ENCODE measurements around the gene KRTAP5-2.
"Not testable (repeated sequence)": the region's sequence is repeated elsewhere in the genome, so short reads cannot be mapped to it uniquely, and the experiment has no call there.

The KRTAP5-2 gene

DNA sequence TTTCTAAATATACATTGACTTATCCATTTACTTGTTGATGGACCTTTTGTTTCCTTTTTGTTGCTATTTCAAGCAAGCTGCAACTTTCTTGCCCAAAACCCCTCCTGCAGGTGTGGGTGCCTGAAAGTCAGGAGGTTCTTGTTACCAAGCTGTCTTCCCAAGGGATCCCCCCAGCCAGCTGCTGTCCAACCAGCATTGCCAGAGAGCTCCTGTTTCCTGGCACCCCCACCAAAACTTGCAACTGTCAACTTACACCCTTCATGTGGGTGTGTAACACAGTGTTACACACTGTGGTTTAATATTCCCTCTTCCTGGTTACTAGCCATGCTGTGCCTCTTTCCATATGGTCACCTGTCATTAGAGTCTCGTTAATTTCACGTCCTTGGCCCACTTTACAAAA is 11.4 kb downstream of the KRTAP5-2 start:
- DNase-seq: no peak

- DNase-seq: not testable (repeated sequence)
Observed at GRCh38 chr11:1584661-1585370, 13.3 kb downstream of the KRTAP5-2 start, which contains the start of gene KRTAP5-1. KRTAP5-1 (minus strand) TSS chr11:1585283; CDS start chr11:1585249, 34 bp downstream.

DNA sequence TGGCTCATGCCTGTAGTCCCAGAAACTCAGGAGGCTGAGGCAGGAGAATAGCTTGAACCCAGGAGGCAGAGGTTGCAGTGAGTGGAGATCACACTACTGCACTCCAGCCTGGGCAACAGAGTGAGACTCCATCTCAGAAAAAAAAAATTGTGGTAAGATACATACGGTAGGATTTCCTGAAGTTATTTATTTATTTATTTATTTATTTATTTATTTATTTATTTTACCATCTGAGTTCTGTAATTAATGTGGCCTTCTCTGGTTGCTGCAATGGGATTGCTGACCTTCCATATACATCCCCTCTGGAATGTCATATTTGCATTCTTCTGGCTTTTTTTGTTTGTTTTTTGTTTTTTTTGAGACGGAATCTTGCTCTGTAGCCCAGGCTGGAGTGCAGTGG is 15.2 kb downstream of the KRTAP5-2 start:
- DNase-seq: not testable (repeated sequence)

DNA sequence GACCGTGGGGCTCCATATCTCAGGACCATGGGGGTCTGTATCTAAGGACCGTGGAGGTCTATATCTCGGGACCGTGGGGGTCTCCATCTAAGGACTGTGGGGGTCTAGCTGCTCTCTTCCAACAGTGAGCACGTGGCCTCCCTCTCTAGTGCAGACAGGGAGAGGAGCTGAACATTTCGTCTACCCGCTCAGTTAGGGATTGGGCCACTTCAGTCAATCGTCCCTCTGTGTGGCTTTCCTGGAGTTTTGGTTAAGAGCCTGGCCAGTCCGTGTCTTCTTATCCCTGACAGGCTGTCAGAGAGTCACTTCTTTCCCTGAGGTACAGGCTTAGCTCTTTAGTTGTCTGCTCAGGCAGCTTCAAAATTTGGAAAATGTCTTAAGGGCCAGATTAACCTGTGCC is 16.1 kb downstream of the KRTAP5-2 start:
- no peak for DNase-seq

- peak; percentile 9 for DNase-seq
Observed at GRCh38 chr11:1576825-1577224, 21.3 kb downstream of the KRTAP5-2 start.

GRCh38 chr11:1575756-1576155 is 22.3 kb downstream of the KRTAP5-2 start:
- peak; percentile 8 for DNase-seq

GRCh38 chr11:1574933-1575242 is 23.2 kb downstream of the KRTAP5-2 start:
- DNase-seq: no peak

GRCh38 chr11:1574238-1574932 is 23.7 kb downstream of the KRTAP5-2 start:
- peak; percentile 76 for DNase-seq

- DNase-seq: no peak
Observed at GRCh38 chr11:1573903-1574237, 24.2 kb downstream of the KRTAP5-2 start.

DNA sequence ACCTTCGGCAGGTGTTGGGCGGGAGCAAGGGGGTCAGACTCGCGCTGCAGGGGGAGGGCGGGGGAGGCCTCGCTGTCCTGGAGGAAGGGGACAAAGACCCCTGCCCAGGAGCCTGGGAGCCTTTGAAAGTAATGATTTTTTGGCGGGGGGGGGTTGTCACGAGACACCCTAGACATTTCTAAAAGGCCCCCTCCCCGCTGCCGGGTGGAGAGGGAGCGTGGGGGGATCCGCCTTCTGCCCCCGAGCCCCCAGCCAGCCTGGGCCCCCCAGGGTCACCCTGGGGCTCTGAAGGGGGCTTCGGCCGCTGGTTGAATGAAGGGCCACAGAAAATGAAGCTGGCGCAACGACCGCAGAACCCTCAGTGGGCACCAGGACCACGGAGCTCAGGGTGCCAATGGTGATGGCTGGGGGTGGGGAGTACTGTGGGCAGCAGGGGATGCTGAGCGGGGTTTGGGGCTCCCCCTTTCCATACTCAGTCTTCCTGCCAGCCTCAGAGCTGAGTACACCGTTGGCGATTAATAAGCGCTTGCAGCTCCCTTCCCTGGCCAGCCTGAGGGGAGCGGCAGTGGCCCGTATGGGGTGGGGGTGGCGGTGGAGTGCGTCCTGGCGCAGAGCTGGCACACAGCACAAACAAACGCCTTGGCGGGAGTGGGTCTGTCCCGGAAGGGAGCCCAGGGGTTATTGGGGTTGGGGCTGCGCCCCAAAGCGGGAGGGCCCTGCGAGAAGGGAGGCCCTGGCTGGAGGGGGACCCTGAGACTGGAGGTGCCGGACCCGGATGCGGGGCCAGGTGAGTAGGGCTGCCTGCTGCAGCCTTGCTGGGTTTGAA is 24.8 kb downstream of the KRTAP5-2 start:
- peak; percentile 62 for DNase-seq

DNA sequence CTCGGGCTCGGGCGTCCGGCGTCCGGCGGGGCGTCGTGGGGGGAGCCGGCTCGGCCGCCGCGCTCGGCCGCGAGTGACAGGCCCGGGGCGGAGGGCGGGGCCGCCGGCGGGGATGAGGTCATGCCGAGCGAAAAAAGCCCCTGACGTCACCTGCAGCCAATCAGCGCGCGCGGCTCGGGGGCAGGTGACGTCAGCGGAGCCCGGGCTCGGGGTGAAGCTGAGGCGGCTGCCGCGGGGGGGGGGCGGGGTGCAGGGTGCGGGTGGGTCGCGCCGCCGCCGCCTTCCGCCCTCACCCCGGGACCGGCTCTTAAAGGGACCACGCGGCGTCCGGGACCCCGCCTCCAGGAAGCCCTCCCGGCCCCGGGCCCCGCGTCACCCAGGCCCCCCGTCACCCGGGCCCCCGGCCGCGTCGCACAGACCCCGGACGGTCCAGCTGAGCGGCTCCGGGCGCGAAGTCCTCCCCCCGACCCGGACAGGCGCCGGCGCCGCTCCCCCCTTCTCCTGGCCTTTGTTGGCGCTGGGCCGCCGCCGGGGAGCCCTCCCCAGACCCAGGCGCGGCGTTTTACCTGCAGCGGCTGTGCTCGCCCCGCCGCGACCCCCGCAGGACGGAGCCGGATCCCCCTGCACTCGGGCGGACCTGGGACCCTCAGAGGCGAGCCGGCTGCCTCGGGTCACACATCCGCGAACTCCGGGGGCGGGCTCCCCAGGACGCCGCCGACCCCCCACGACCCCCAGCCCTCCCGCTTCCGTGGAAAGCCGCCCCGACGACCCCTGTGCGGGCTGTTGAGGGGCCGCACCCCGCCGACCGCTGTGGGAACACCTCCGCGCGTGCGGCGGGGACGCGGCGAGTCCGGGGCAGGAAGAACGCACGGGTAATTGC is 25.7 kb downstream of the KRTAP5-2 start, which contains the start of gene DUSP8:
Gene DUSP8, minus strand, starts transcription at position 75 of the 880 bp plus-strand sequence. CDS start 6,445 bp downstream, outside the sequence.
- DNase-seq: peak; percentile 96

- DNase-seq: no peak
Observed at GRCh38 chr11:1571760-1572196, 26.3 kb downstream of the KRTAP5-2 start.

DNA sequence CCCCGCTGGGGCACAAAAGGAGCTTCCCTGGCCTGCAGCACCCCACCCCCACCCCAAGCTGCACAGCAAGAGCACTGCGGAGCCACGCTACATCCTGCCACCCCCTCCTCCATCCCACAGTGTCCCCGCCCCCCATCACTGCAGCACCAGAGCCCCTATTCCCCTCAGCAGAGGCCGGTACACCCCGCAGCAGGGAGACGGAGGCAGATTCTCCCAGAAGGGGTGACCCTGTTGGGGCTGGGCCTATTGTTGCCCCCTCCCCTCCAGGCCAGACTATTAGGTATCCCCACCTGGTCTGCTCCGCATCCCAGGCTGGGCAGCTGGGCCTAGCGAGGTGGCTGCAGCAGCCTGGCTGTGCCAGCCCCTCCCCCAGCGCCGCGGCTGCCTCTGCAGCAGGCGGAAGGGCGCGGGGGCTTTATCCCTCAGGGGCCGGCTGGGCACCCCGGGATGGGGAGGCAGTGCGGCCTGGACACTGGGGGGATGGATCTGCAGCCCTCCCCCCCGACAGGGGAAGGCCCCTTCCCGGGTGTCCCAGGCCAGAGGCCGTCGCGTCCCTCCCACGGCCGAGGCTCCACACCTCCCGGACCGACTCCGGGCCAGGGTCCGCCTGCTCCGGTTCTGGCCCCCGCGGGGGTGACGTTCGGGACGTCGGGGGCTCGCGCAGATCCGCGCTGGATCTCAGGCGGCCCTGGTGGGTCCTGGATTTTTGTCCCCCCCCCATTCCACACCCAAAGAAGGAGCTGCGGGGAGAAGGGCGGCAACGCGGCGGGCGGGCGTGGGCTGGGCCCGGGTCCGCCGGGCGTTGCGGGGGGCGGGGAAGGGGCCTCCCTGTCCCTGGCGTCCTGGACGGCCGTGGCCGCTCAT is 27.0 kb downstream of the KRTAP5-2 start:
- peak; percentile 50 for DNase-seq

- DNase-seq: peak; percentile 28
Observed at GRCh38 chr11:1570531-1570895, 27.6 kb downstream of the KRTAP5-2 start.

DNA sequence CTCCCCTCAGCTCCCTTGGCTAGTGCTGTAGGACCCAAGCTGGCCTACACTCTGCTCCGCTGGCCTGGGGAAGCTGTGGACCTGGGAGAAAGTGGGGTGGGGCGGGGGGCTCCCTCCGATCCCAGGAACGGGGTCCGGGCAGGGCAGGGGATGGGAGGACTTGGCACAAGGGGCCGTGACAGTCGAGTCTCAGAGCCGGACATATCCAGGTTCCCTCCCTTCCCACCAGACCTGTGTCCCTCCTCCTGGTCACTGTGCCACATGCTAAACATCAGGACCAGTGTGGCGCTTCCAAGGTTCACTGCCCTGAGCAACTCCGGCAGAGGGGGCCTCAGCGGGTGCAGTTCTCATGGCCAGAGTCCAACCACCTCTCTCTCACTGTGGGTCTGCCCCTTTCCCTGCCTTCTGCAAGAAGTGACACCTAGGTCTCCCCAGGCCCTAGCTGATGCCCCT is 28.1 kb downstream of the KRTAP5-2 start:
- no peak for DNase-seq

DNA sequence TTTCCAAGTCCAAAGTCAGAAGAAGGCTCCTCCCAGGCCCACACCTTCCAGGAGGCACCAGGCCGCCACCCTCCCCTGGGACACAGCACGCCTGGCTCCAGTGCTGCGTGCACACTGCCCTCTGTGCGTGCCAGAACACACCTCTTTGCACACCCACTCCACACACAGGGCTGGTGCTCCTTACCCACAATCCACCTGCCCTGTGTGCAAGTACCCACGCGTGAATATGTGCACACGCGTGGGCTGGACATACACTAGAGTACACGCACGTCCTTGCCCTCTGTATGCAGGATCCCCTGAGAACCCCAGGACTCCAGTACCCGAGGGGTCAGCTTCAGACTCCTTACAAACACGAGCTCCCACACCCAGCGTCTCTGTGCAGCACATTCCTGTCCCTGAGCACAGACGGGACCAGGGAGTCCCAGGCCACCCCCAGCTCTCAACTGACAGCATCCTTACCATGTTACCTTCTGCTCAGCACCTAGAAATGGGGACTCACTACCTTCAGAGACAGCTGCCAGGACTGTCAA is 28.8 kb downstream of the KRTAP5-2 start:
- peak; percentile 21 for DNase-seq

GRCh38 chr11:1568441-1568911 is 29.6 kb downstream of the KRTAP5-2 start:
- peak; percentile 54 for DNase-seq

DNA sequence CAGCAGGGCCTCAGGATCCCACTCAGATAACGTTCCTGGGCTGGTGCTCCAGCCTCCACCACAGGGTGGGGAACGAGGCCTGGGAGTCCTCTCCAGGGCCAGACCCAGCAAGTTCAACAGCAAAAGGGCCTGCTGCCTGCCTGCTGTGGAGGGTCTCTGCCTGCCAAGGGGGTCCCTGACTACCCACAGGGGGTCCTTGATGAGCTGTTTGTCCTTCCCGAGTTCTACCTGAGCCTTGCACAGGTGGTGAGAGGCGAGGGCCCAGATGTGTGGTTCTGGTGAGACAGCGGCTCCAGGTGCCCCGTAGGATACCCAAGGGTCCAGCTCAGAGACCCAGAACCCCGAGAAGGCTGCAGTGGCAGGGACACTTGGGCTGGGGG is 30.4 kb downstream of the KRTAP5-2 start:
- no peak for DNase-seq

- DNase-seq: no peak
Observed at GRCh38 chr11:1567052-1567720, 30.9 kb downstream of the KRTAP5-2 start.

GRCh38 chr11:1566381-1567051 is 31.6 kb downstream of the KRTAP5-2 start:
- DNase-seq: no peak
